SU-DHL-6 (cell line): ENCODE results near the gene MMP24.

Experiments
- EZH2phosphoT487 ChIP-seq: fragments of 200-600 bp; sonication (generic), shearing (Covaris generic); conservative IDR thresholded peaks from 2 replicates; pipeline ENCODE4 v1.6.1; 2018; ENCODE audit warnings: mild to moderate bottlenecking, antibody characterized with exemption, low read length, moderate library complexity, mixed read lengths
- TF ChIP-seq, protein P1 (sequence below): fragments of 200-600 bp; sonication (generic); IDR thresholded peaks from one replicate; pipeline ENCODE4 v1.5.1; 2017; ENCODE audit warnings: antibody characterized with exemption, mild to moderate bottlenecking, low read length, moderate library complexity; ENCODE audit not compliant: insufficient read depth, poor library complexity, severe bottlenecking

GRCh38 chr20:35317416-35318210 is 91.1 kb downstream of the MMP24 start:
- TF ChIP-seq, protein P1, sequence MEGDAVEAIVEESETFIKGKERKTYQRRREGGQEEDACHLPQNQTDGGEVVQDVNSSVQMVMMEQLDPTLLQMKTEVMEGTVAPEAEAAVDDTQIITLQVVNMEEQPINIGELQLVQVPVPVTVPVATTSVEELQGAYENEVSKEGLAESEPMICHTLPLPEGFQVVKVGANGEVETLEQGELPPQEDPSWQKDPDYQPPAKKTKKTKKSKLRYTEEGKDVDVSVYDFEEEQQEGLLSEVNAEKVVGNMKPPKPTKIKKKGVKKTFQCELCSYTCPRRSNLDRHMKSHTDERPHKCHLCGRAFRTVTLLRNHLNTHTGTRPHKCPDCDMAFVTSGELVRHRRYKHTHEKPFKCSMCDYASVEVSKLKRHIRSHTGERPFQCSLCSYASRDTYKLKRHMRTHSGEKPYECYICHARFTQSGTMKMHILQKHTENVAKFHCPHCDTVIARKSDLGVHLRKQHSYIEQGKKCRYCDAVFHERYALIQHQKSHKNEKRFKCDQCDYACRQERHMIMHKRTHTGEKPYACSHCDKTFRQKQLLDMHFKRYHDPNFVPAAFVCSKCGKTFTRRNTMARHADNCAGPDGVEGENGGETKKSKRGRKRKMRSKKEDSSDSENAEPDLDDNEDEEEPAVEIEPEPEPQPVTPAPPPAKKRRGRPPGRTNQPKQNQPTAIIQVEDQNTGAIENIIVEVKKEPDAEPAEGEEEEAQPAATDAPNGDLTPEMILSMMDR = no peak
- no peak for TF ChIP-seq EZH2phosphoT487
